HCT116 (cell line): ENCODE results near the gene COPB1.

ENCODE experiments used
- CEBPB ChIP-seq: IDR thresholded peaks from 2 replicates; pipeline ENCODE4 v1.6.1; 2012; ENCODE audit warnings: low read depth
- EGR1 ChIP-seq: IDR thresholded peaks from 2 replicates; pipeline ENCODE4 v1.6.1; 2012; ENCODE audit warnings: low read depth
- EZH2 ChIP-seq: fragments of 200-600 bp; sonication (generic); IDR thresholded peaks from 2 replicates; pipeline ENCODE4 v1.6.1; 2017; ENCODE audit warnings: antibody characterized with exemption, mixed run types
- JUND ChIP-seq: IDR thresholded peaks from 2 replicates; pipeline ENCODE4 v1.6.1; 2012
- POLR2A ChIP-seq: IDR thresholded peaks from 2 replicates; pipeline ENCODE4 v1.7.0; 2011; ENCODE audit warnings: borderline replicate concordance; ENCODE audit not compliant: insufficient read depth, insufficient read length; ENCODE audit errors: extremely low read depth
- POLR2AphosphoS5 ChIP-seq: IDR thresholded peaks from 2 replicates; pipeline ENCODE4 v1.6.1; 2011; ENCODE audit warnings: mild to moderate bottlenecking, low read depth, low read length, moderate library complexity
- SIN3A ChIP-seq: IDR thresholded peaks from 2 replicates; pipeline ENCODE4 v1.6.1; 2012; ENCODE audit warnings: low read depth
- YY1 ChIP-seq: IDR thresholded peaks from 2 replicates; pipeline ENCODE4 v1.6.1; 2011; ENCODE audit warnings: low read length, low read depth, moderate library complexity, mild to moderate bottlenecking; ENCODE audit not compliant: insufficient replicate concordance; ENCODE audit errors: extremely low read depth
- TF ChIP-seq, protein P1 (sequence below), 3 experiments: fragments of 200-600 bp in 1 of 3; sonication (generic) in 1 of 3; IDR thresholded peaks in 2 of 3; conservative IDR thresholded peaks in 1 of 3; 2 replicates each; pipeline ENCODE4 v1.5.1; 2012 to 2017; ENCODE audit warnings: low read depth in 2 of 3, low read length in 2 of 3, antibody characterized with exemption in 1 of 3, borderline replicate concordance in 1 of 3, control low read depth in 1 of 3, mild to moderate bottlenecking in 1 of 3, mixed read lengths in 1 of 3, mixed run types in 1 of 3, moderate library complexity in 1 of 3; ENCODE audit not compliant: insufficient read depth in 1 of 3

DNA sequence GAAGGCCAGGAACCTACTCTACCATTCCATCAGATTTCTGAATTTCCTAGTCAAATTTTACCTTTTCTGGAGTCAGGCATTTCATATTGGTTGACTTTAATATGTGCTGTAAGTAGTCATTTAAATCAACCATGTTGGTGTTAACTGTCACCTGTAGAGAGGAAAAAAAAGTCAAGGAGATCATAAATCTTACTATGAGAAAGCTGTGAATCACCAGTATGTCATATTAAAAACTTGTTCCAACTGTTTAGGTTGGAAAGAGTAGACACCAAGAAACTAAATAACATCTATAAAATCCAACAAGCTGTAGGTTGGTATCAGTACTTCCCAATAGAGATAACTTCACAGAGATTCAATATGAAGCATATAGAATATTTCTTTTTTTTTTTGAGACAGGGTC, 39.5 kb downstream of the COPB1 start:
- TF ChIP-seq, protein P1, sequence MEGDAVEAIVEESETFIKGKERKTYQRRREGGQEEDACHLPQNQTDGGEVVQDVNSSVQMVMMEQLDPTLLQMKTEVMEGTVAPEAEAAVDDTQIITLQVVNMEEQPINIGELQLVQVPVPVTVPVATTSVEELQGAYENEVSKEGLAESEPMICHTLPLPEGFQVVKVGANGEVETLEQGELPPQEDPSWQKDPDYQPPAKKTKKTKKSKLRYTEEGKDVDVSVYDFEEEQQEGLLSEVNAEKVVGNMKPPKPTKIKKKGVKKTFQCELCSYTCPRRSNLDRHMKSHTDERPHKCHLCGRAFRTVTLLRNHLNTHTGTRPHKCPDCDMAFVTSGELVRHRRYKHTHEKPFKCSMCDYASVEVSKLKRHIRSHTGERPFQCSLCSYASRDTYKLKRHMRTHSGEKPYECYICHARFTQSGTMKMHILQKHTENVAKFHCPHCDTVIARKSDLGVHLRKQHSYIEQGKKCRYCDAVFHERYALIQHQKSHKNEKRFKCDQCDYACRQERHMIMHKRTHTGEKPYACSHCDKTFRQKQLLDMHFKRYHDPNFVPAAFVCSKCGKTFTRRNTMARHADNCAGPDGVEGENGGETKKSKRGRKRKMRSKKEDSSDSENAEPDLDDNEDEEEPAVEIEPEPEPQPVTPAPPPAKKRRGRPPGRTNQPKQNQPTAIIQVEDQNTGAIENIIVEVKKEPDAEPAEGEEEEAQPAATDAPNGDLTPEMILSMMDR (IDR thresholded peaks at IDR 0.05 in 2 of 3, conservative IDR thresholded peaks at IDR 0.05 in 1 of 3; ENCODE audit: borderline replicate concordance in 1 of 3, insufficient read depth in 1 of 3, low read depth in 2 of 3, low read length in 2 of 3), result no peak
- no peak for TF ChIP-seq POLR2AphosphoS5
- no peak for TF ChIP-seq JUND
- no peak for TF ChIP-seq POLR2A
- no peak for TF ChIP-seq EGR1
- TF ChIP-seq SIN3A, result no peak
- no peak for TF ChIP-seq YY1
- no peak for TF ChIP-seq CEBPB
- TF ChIP-seq EZH2, result no peak
